Spinal cord (tissue), 10 donors: ENCODE data around the gene GPR12. TPM values are rescaled to one million over a fixed set of nuclear protein-coding genes. Genes with fewer than 3 reads are reported as not detected.
A peak's percentile ranks its signal among the peaks of the same experiment; 100 is the strongest.

Experiments
- DNase-seq, 6 donors: peaks; one replicate each; pipeline versions ENCODE4 v3.0.0 to v3.0.0-alpha.2; 2013 to 2015; ENCODE audit warnings: low spot score in 6 of 6, low read depth in 4 of 6
- H3K27ac ChIP-seq: one replicate; pipeline ENCODE4 v1.5.1; 2013; ENCODE audit warnings: low read depth, low read length, control low read depth
- H3K27me3 ChIP-seq: one replicate; pipeline ENCODE4 v1.6.1; 2013; ENCODE audit warnings: low read length; ENCODE audit not compliant: control insufficient read depth, insufficient read depth
- H3K36me3 ChIP-seq: one replicate; pipeline ENCODE4 v1.6.1; 2013; ENCODE audit warnings: low read length; ENCODE audit not compliant: control insufficient read depth, insufficient read depth
- H3K4me1 ChIP-seq: one replicate; pipeline ENCODE4 v1.6.1; 2013; ENCODE audit warnings: low read length; ENCODE audit not compliant: control insufficient read depth, insufficient read depth
- H3K4me3 ChIP-seq: one replicate; pipeline ENCODE4 v1.5.1; 2013; ENCODE audit warnings: low read depth, low read length, control low read depth
- H3K9me3 ChIP-seq: one replicate; pipeline ENCODE4 v1.6.1; 2013; ENCODE audit warnings: low read length; ENCODE audit not compliant: control insufficient read depth, insufficient read depth
- WGBS: methylation state at CpG from one replicate; pipeline ENCODE4 v1.1.5; 2013; ENCODE audit warnings: missing lambda C conversion rate; ENCODE audit not compliant: insufficient coverage; 5-methylcytosine and 5-hydroxymethylcytosine counted together
- polyA plus RNA-seq, 2 donors: library from polyadenylated mRNA; unstranded; fragments of 120-200 nt; gene quantifications; one replicate each; pipeline ENCODE4 v1.2.1, GENCODE V29; 2013; ENCODE audit not compliant: insufficient read length in 2 of 2
- total RNA-seq, 2 donors: library from RNA; depleted of rRNA in 1 of 2; stranded (reverse); fragments of 120-200 nt in 1 of 2; fragments of >200 nt in 1 of 2; gene quantifications; one replicate each; pipeline versions ENCODE4 v1.2.3 to v1.2.4, GENCODE V29; 2013 to 2014
- donor health status: healthy.

The GPR12 gene
- total and polyA plus RNA-seq, 4 donors = 2.6 to 18.2 (median 14.0) TPM

DNA sequence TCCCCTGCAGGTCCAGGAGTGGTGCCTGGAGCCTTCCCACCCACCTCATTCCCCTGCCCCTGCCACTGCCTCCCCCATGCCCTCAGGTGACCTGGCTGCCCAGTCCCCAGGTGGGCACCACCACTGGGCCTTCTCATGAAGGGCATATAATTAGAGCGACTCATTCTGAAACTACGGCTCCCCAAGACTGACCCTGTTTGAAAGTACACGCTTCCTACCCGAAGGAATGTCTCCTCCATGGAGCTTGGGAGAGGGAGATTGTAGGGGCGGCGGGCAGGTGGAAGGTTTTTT lies 52.6 kb downstream of the GPR12 start:
- DNase-seq = no peak
- Histone ChIP-seq H3K4me3 (no peak overlapping the region), H3K27ac (no peak overlapping the region), H3K4me1 (no peaks in the 10 kb centered on the region), H3K27me3 (no peaks in the 10 kb centered on the region), H3K36me3 (no peaks in the 10 kb centered on the region), H3K9me3 (no peaks in the 10 kb centered on the region)
- 94% methylated on average over 4 of the region's 6 CpGs for WGBS

DNA sequence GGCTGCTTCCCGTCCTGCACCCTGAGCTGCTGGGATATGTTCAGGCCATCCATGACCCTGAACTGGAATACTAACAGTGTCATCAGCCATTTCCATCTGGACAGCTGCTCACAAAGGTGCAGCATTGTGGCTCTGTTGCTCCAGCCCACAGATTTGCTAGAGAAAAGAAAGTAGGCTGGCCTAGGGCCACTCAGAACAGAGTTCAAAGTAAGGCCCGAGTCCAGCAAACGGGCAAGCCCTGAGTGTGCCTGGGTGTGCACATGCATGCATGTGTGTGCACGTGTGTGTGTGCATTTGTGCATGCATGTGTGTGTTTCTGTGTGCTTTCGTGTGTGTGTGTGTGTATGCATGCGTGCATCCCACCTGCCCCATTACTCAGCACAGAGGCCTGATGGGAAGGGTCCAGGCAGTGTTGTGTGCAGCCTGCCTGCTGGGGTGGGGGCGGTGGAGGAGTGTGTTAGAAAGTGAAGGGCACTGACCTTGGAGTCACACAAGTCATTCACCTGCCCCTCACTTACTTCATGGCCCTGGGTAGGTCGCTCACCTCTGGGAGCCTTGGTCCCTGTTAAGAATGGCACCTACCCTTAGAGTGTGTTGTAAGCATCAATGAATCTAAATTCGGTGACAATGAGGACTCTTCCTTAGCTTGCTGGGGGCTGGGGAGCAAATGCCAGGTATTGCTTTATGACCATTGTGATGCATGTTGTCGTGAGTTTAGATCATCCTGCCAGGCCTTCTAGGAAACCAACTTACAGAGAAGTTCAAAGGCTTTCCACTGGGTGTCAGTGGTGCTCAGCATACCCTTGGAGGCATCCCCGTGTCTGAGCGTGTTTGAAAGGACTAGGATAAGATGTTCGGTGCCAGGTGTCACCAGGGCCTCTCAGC lies 53.2 kb downstream of the GPR12 start:
- 42% methylated on average over 8 of the region's 13 CpGs for WGBS
- Histone ChIP-seq H3K4me3 (no peak overlapping the region), H3K27ac (no peak overlapping the region), H3K27me3 (no peaks in the 10 kb centered on the region), H3K4me1 (no peaks in the 10 kb centered on the region), H3K36me3 (no peaks in the 10 kb centered on the region), H3K9me3 (no peaks in the 10 kb centered on the region)
- peak; percentile 19 to 94 (median 52) for DNase-seq

DNA sequence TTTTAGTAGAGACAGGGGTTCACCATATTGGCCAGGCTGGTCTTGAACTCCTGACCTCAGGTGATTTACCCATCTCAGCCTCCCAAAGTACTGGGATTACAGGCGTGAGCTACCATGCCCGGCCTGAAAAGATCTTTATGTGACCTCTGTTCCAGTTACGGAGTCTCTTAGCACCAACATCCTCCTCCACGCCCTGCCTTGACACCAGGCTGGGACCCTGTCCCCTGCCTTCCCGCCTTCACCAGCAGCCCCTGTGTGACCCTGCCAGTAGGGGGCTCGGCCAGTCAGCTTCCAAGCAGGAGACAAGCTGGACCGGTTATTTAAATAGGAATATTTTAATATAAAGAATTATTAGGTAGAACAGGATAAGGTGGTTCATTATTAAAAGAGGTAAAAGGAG lies 54.2 kb downstream of the GPR12 start:
- DNase-seq = no peak
- Histone ChIP-seq H3K27ac (no peak overlapping the region), H3K9me3 (no peaks in the 10 kb centered on the region), H3K27me3 (no peaks in the 10 kb centered on the region), H3K4me1 (no peaks in the 10 kb centered on the region), H3K36me3 (no peaks in the 10 kb centered on the region), H3K4me3 (no peak overlapping the region)
- 91% methylated on average over 4 of the region's 7 CpGs for WGBS

GRCh38 chr13:26705536-26705935 lies 55.0 kb downstream of the GPR12 start:
- Histone ChIP-seq H3K9me3 (no peaks in the 10 kb centered on the region), H3K36me3 (no peaks in the 10 kb centered on the region), H3K27ac (no peak overlapping the region), H3K4me3 (no peak overlapping the region), H3K4me1 (no peaks in the 10 kb centered on the region), H3K27me3 (no peaks in the 10 kb centered on the region)
- no peak for DNase-seq
- WGBS = 100% methylated on average over 1 of the region's 4 CpGs

Other genes starting within 250 kb of the GPR12 start
- 10 to 100 TPM; 19.5 to 45.5 TPM for gene WASF3, start 203.1 kb downstream of the GPR12 start, total RNA-seq
- gene WASF3, start 203.1 kb downstream of the GPR12 start, polyA plus RNA-seq = 10 to 100 TPM; 60.4 to 68.8 TPM